Stimulated activated CD4-positive, alpha-beta T cell treated with anti-CD3 and anti-CD28 coated beads, Interleukin-4, amount 100 ng/mL, for 48 hours (primary cell): Measurements from ENCODE around the gene SUSD3.
"Not testable (repeated sequence)": the region's sequence is repeated elsewhere in the genome, so short reads cannot be mapped to it uniquely, and the experiment has no call there.

Experiments
- DNase-seq, 2 donors: peaks; one replicate each; pipeline ENCODE4 v3.0.0-alpha.2; 2020; ENCODE audit warnings: low read depth in 2 of 2

Gene SUSD3

GRCh38 chr9:93058355-93059010 is at the start of gene SUSD3:
TSS of gene SUSD3 (plus strand) at chr9:93058701. CDS start at chr9:93058743, 42 bp downstream.
- peak; percentile 57 to 61 for DNase-seq

GRCh38 chr9:93009337-93010015 is 49.0 kb upstream of the SUSD3 start:
- DNase-seq: no peak

- DNase-seq: no peak
Observed at GRCh38 chr9:93010056-93010455, 48.4 kb upstream of the SUSD3 start.

- DNase-seq: no peak
Observed at GRCh38 chr9:93010704-93011103, 47.8 kb upstream of the SUSD3 start.

- DNase-seq: no peak
Observed at GRCh38 chr9:93011114-93011513, 47.4 kb upstream of the SUSD3 start.

GRCh38 chr9:93012963-93013855 is 45.3 kb upstream of the SUSD3 start:
- DNase-seq: no peak

GRCh38 chr9:93013856-93014582 is 44.5 kb upstream of the SUSD3 start:
- DNase-seq: no peak

GRCh38 chr9:93015190-93015589 is 43.3 kb upstream of the SUSD3 start:
- not testable (repeated sequence) for DNase-seq

GRCh38 chr9:93017621-93018020 is 40.9 kb upstream of the SUSD3 start:
- DNase-seq: no peak

GRCh38 chr9:93020151-93020550 is 38.4 kb upstream of the SUSD3 start:
- DNase-seq: no peak

GRCh38 chr9:93020771-93021670 is 37.5 kb upstream of the SUSD3 start:
- DNase-seq: no peak

- DNase-seq: no peak
Observed at GRCh38 chr9:93022066-93022465, 36.4 kb upstream of the SUSD3 start.

- no peak for DNase-seq
Observed at GRCh38 chr9:93022721-93023520, 35.6 kb upstream of the SUSD3 start.

GRCh38 chr9:93023521-93023815 is 35.0 kb upstream of the SUSD3 start:
- DNase-seq: no peak

- DNase-seq: no peak
Observed at GRCh38 chr9:93024646-93024910, 33.9 kb upstream of the SUSD3 start.

- DNase-seq: no peak
Observed at GRCh38 chr9:93024986-93025630, 33.4 kb upstream of the SUSD3 start.

- no peak for DNase-seq
Observed at GRCh38 chr9:93025736-93026135, 32.8 kb upstream of the SUSD3 start.

- no peak for DNase-seq
Observed at GRCh38 chr9:93026640-93027039, 31.9 kb upstream of the SUSD3 start.

- no peak for DNase-seq
Observed at GRCh38 chr9:93027750-93028149, 30.8 kb upstream of the SUSD3 start.

- DNase-seq: peak; percentile 18 to 28
Observed at GRCh38 chr9:93028448-93029006, 30.0 kb upstream of the SUSD3 start.
